ENCODE data around the gene EDIL3.

Gene EDIL3

GRCh38 chr5:83972236-83972635 is 412.4 kb downstream of the EDIL3 start:
- Histone ChIP-seq H3K9ac (ENCODE audit: low read length) (no peak overlapping the region), H3K4me3 (ENCODE audit: low read length) (no peak overlapping the region), H2AFZ (ENCODE audit: low read depth, low read length) (no peak overlapping the region), H3K36me3 (replicated peaks; ENCODE audit: low read depth, low read length) (no peaks in the 10 kb centered on the region), H3K9me3 (ENCODE audit: insufficient read depth, low read length) (no peaks in the 10 kb centered on the region), H3K4me2 (ENCODE audit: low read length) (no peak overlapping the region), H3K79me2 (ENCODE audit: low read length) (no peaks in the 10 kb centered on the region), H3K27me3 (ENCODE audit: low read depth, low read length) (no peaks in the 10 kb centered on the region), H3K27ac (ENCODE audit: low read length) (no peak overlapping the region), H3K4me1 (ENCODE audit: low read length) (no peaks in the 10 kb centered on the region), H4K20me1 (ENCODE audit: insufficient read depth, low read length) (no peaks in the 10 kb centered on the region)
- TF ChIP-seq EZH2phosphoT487 (IDR thresholded peaks at IDR 0.05; ENCODE audit: low read depth), result no peak
- no peak for TF ChIP-seq CTCF (IDR thresholded peaks at IDR 0.05; ENCODE audit: low read depth, low read length)

- no peaks in the 10 kb centered on the region for H3K36me3 ChIP-seq (replicated peaks; ENCODE audit: low read depth, low read length)
- H4K20me1 ChIP-seq (ENCODE audit: insufficient read depth, low read length), result no peaks in the 10 kb centered on the region
- no peak overlapping the region for H3K4me2 ChIP-seq (ENCODE audit: low read length)
- no peak for TF ChIP-seq EZH2phosphoT487 (IDR thresholded peaks at IDR 0.05; ENCODE audit: low read depth)
- TF ChIP-seq CTCF (IDR thresholded peaks at IDR 0.05; ENCODE audit: low read depth, low read length), result no peak
- H3K9me3 ChIP-seq (ENCODE audit: insufficient read depth, low read length), result no peaks in the 10 kb centered on the region
- no peak overlapping the region for H3K4me3 ChIP-seq (ENCODE audit: low read length)
- no peaks in the 10 kb centered on the region for H3K79me2 ChIP-seq (ENCODE audit: low read length)
- no peaks in the 10 kb centered on the region for H3K27me3 ChIP-seq (ENCODE audit: low read depth, low read length)
- no peak overlapping the region for H3K9ac ChIP-seq (ENCODE audit: low read length)
- no peak overlapping the region for H3K27ac ChIP-seq (ENCODE audit: low read length)
- no peak overlapping the region for H2AFZ ChIP-seq (ENCODE audit: low read depth, low read length)
- H3K4me1 ChIP-seq (ENCODE audit: low read length), result no peaks in the 10 kb centered on the region
These were observed 417.3 kb downstream of the EDIL3 start for GRCh38 chr5:83967417-83967816.

GRCh38 chr5:83965441-83965840 is 419.2 kb downstream of the EDIL3 start:
- Histone ChIP-seq H3K79me2 (ENCODE audit: low read length) (no peaks in the 10 kb centered on the region), H3K9me3 (ENCODE audit: insufficient read depth, low read length) (no peaks in the 10 kb centered on the region), H3K4me1 (ENCODE audit: low read length) (no peaks in the 10 kb centered on the region), H3K36me3 (replicated peaks; ENCODE audit: low read depth, low read length) (no peaks in the 10 kb centered on the region), H3K4me3 (ENCODE audit: low read length) (no peak overlapping the region), H3K27ac (ENCODE audit: low read length) (no peak overlapping the region), H3K27me3 (ENCODE audit: low read depth, low read length) (no peaks in the 10 kb centered on the region), H3K4me2 (ENCODE audit: low read length) (no peak overlapping the region), H3K9ac (ENCODE audit: low read length) (no peak overlapping the region), H4K20me1 (ENCODE audit: insufficient read depth, low read length) (no peaks in the 10 kb centered on the region), H2AFZ (ENCODE audit: low read depth, low read length) (no peak overlapping the region)
- TF ChIP-seq CTCF (IDR thresholded peaks at IDR 0.05; ENCODE audit: low read depth, low read length), result no peak
- TF ChIP-seq EZH2phosphoT487 (IDR thresholded peaks at IDR 0.05; ENCODE audit: low read depth), result no peak

- H3K4me2 ChIP-seq (ENCODE audit: low read length), result no peak overlapping the region
- TF ChIP-seq CTCF (IDR thresholded peaks at IDR 0.05; ENCODE audit: low read depth, low read length), result no peak
These were observed 420.4 kb downstream of the EDIL3 start for GRCh38 chr5:83964271-83964670.

More at GRCh38 chr5:83964271-83964670, 420.4 kb downstream of the EDIL3 start:
- no peaks in the 10 kb centered on the region for H3K36me3 ChIP-seq (replicated peaks; ENCODE audit: low read depth, low read length)
- no peak overlapping the region for H3K27ac ChIP-seq (ENCODE audit: low read length)
- H3K9ac ChIP-seq (ENCODE audit: low read length), result no peak overlapping the region
- H4K20me1 ChIP-seq (ENCODE audit: insufficient read depth, low read length), result no peaks in the 10 kb centered on the region
- no peaks in the 10 kb centered on the region for H3K9me3 ChIP-seq (ENCODE audit: insufficient read depth, low read length)
- no peaks in the 10 kb centered on the region for H3K79me2 ChIP-seq (ENCODE audit: low read length)
- no peak overlapping the region for H3K4me3 ChIP-seq (ENCODE audit: low read length)
- no peaks in the 10 kb centered on the region for H3K4me1 ChIP-seq (ENCODE audit: low read length)
- no peak overlapping the region for H2AFZ ChIP-seq (ENCODE audit: low read depth, low read length)
- no peaks in the 10 kb centered on the region for H3K27me3 ChIP-seq (ENCODE audit: low read depth, low read length)
